ENCODE measurements around the gene PDZK1IP1. TPM values are rescaled to one million over a fixed set of nuclear protein-coding genes. Genes with fewer than 3 reads are reported as not detected.

The PDZK1IP1 gene
- total RNA-seq, 1 donor from 2014 or later, result not detected

DNA sequence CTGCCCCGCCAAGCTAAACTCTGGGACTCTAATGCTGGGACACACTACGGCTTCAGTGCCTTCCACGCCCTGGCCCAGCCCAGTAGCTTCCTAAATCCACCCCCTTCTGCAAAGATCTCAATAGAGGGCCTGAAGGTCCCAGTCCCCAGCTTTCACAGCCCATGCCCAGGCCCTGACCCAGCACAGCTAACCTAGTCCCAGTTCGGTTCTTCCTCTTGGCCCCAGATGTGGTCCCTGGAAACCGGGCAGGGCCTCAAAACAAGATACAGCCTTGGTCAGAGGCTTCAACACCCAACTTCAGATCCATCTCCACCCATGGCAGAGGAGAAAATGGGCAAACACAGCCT, 646 bp upstream of the PDZK1IP1 start:
- TF ChIP-seq, protein P1, sequence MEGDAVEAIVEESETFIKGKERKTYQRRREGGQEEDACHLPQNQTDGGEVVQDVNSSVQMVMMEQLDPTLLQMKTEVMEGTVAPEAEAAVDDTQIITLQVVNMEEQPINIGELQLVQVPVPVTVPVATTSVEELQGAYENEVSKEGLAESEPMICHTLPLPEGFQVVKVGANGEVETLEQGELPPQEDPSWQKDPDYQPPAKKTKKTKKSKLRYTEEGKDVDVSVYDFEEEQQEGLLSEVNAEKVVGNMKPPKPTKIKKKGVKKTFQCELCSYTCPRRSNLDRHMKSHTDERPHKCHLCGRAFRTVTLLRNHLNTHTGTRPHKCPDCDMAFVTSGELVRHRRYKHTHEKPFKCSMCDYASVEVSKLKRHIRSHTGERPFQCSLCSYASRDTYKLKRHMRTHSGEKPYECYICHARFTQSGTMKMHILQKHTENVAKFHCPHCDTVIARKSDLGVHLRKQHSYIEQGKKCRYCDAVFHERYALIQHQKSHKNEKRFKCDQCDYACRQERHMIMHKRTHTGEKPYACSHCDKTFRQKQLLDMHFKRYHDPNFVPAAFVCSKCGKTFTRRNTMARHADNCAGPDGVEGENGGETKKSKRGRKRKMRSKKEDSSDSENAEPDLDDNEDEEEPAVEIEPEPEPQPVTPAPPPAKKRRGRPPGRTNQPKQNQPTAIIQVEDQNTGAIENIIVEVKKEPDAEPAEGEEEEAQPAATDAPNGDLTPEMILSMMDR (IDR thresholded peaks at IDR 0.05), result no peak
- no peaks in the 10 kb centered on the region for H3K36me3 Mint-ChIP-seq (ENCODE audit: unreplicated experiment)

DNA sequence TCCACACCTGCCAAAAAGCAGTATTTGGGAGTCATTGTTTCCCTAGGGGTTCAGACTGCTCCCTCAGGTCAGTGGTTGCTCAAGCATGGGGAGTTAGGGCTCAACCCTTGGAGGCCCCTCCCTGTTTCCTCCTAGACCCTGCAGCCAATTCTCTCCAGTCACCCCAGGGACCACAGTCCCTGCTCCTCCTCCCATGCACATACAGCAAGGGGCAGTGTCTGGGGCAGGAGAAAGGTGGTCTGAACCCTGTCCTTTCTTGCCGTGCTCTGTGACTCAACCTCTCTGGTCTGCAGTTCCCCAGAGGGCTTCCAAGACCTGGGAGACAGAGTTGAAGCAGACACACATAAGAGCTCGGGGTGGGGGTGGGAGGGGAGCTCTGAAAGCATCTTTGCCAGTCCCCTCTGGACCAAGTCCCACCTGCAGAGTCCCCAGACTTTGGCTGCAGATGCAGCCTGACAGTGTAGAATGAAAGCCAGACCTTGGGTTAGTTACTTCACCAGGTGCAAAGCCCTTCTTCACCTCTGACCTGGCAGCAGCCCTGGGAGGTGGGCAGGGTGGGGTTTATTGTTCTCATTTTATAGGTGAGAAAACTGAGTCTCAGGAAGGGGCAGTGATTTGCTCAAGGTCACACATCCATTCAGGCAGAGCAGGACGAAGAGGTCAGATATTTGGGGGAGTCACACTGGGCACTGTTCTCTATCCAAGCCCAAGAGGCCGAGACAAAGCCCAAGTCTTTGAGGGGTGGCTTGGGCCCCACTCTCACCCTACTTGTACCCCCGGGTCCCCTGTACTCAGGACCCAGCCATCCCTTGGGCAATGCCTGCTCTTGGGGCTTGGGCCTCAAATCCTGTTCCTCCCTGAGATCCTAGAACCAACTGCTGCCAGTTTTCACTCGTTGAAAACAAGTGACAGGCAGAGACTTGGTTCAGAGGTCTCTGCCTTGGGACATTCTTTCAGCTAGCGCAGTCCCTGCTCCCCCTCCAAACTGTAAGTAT, 748 bp downstream of the PDZK1IP1 start:
- TF ChIP-seq, protein P1 (IDR thresholded peaks at IDR 0.05), result no peak
- Mint-ChIP-seq H3K27ac (ENCODE audit: unreplicated experiment) (no peak overlapping the region), H3K4me1 (ENCODE audit: unreplicated experiment) (peaks cover 11% of the 10 kb centered on the region), H3K27me3 (ENCODE audit: unreplicated experiment) (peaks cover 8% of the 10 kb centered on the region), H3K9me3 (ENCODE audit: unreplicated experiment) (no peaks in the 10 kb centered on the region), H3K36me3 (ENCODE audit: unreplicated experiment) (no peaks in the 10 kb centered on the region), H3K4me3 (ENCODE audit: unreplicated experiment) (no peak overlapping the region)
- peak; percentile 68 for DNase-seq (ENCODE audit: extremely low spot score, unreplicated experiment)

More for the DNA sequence above, 646 bp upstream of the PDZK1IP1 start:
- peaks cover 8% of the 10 kb centered on the region for H3K27me3 Mint-ChIP-seq (ENCODE audit: unreplicated experiment)
- no peak for DNase-seq (ENCODE audit: extremely low spot score, unreplicated experiment)
- H3K4me1 Mint-ChIP-seq (ENCODE audit: unreplicated experiment), result peaks cover 11% of the 10 kb centered on the region
- no peak overlapping the region for H3K27ac Mint-ChIP-seq (ENCODE audit: unreplicated experiment)
- H3K4me3 Mint-ChIP-seq (ENCODE audit: unreplicated experiment), result no peak overlapping the region
- no peaks in the 10 kb centered on the region for H3K9me3 Mint-ChIP-seq (ENCODE audit: unreplicated experiment)

DNA sequence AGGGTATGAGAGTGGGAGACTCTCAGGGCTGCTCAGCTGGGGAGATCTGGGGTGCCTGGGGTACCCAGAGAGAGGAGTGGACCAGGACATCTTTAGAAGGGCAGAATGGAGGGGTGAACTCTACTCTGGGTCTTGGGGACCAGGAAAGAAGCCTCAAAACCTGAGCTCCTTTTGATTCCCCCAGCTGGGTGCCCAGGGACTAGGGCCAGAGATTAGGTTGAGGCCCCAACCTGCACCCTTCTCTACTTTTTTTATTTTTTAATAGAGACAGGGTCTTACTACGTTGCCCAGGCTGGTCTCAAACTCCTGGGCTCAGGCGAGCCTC, 1.9 kb downstream of the PDZK1IP1 start:
- TF ChIP-seq, protein P1 (IDR thresholded peaks at IDR 0.05), result no peak
- no peak overlapping the region for H3K4me3 Mint-ChIP-seq (ENCODE audit: unreplicated experiment)
- H3K27me3 Mint-ChIP-seq (ENCODE audit: unreplicated experiment), result peaks cover 2% of the 10 kb centered on the region
- H3K36me3 Mint-ChIP-seq (ENCODE audit: unreplicated experiment), result no peaks in the 10 kb centered on the region
- H3K4me1 Mint-ChIP-seq (ENCODE audit: unreplicated experiment), result peaks cover 9% of the 10 kb centered on the region
- DNase-seq (ENCODE audit: extremely low spot score, unreplicated experiment), result no peak
- H3K9me3 Mint-ChIP-seq (ENCODE audit: unreplicated experiment), result no peaks in the 10 kb centered on the region
- H3K27ac Mint-ChIP-seq (ENCODE audit: unreplicated experiment), result no peak overlapping the region

DNA sequence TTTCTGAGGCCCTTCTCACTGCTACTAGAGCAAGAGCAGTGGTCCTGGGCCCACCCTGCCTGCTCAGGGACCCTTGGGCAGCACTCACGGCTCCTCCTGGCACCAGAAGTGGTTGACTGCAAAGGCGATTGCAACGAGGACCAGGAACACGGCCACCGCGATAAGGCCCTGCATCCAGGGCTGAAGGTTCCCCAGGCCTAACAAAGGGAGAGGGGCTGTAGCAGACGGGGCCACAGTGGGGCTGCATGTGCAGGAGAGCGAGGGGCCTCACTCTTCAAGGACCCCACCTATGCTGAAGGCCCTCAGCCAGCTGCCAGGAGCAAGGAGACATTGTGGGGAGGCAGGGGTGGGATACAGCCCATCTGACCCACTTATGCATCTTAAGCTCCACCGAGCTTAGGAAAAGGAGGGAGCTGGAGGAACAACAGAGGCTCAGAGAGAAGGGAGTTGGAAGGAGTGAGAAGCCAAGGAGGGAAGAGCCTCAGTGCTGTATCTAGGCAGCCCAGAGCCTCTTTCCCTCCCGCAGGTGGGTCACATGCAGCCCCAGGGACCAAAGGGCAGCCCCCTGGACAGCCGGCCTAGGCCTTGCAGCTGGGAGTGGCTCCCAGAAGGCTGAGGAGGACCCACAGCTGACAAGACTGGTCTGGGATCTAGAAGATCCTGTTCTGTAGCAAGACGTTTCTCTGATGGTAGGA, 2.5 kb downstream of the PDZK1IP1 start:
- Mint-ChIP-seq H3K36me3 (ENCODE audit: unreplicated experiment) (no peaks in the 10 kb centered on the region), H3K27me3 (ENCODE audit: unreplicated experiment) (no peaks in the 10 kb centered on the region), H3K9me3 (ENCODE audit: unreplicated experiment) (no peaks in the 10 kb centered on the region), H3K27ac (ENCODE audit: unreplicated experiment) (no peak overlapping the region), H3K4me3 (ENCODE audit: unreplicated experiment) (no peak overlapping the region), H3K4me1 (ENCODE audit: unreplicated experiment) (peaks cover 7% of the 10 kb centered on the region)
- DNase-seq (ENCODE audit: extremely low spot score, unreplicated experiment), result peak; percentile 78
- TF ChIP-seq, protein P1 (IDR thresholded peaks at IDR 0.05), result no peak

All from osteocyte (in vitro differentiated cells).